Progenitor cell of endocrine pancreas (in vitro differentiated cells): ENCODE measurements around the gene KCNJ9. TPM values are rescaled to one million over a fixed set of nuclear protein-coding genes. Genes with fewer than 3 reads are reported as not detected.
"Not testable (repeated sequence)": the region's sequence is repeated elsewhere in the genome, so short reads cannot be mapped to it uniquely, and the experiment has no call there.

Experiments
- DNase-seq: peaks from one replicate; pipeline ENCODE4 v3.0.0; 2021; ENCODE audit warnings: low spot score; ENCODE audit not compliant: unreplicated experiment
- H3K27ac Mint-ChIP-seq: 2 replicates; pipeline ENCODE4 v1.8.0; 2021; ENCODE audit warnings: mild to moderate bottlenecking, moderate library complexity, mixed read lengths
- H3K27me3 Mint-ChIP-seq: 2 replicates; pipeline ENCODE4 v1.8.0; 2021; ENCODE audit warnings: mixed read lengths
- H3K36me3 Mint-ChIP-seq: 2 replicates; pipeline ENCODE4 v1.8.0; 2022; ENCODE audit warnings: mixed read lengths; ENCODE audit not compliant: insufficient read depth
- H3K4me1 Mint-ChIP-seq: 2 replicates; pipeline ENCODE4 v1.8.0; 2021; ENCODE audit warnings: low read depth, mixed read lengths
- H3K4me3 Mint-ChIP-seq: 2 replicates; pipeline ENCODE4 v1.8.0; 2021; ENCODE audit warnings: low read depth, mild to moderate bottlenecking, moderate library complexity, mixed read lengths
- H3K9me3 Mint-ChIP-seq: 2 replicates; pipeline ENCODE4 v1.8.0; 2021; ENCODE audit warnings: low read depth, mixed read lengths
- CTCF ChIP-seq: fragments of 200-600 bp; sonication (generic); IDR thresholded peaks from one replicate; pipeline ENCODE4 v1.5.0; 2021; ENCODE audit warnings: antibody characterized with exemption, mild to moderate bottlenecking; ENCODE audit not compliant: unreplicated experiment
- total RNA-seq: library from RNA; stranded (reverse); gene quantifications from 2 replicates; pipeline ENCODE4 v1.2.1, GENCODE V29; 2021

KCNJ9 gene
- total RNA-seq, 1 donor from 2014 or later, result not detected

GRCh38 chr1:160124705-160125478, 43.6 kb downstream of the KCNJ9 start:
- H3K4me1 Mint-ChIP-seq, result no peaks in the 10 kb centered on the region
- H3K27me3 Mint-ChIP-seq, result peaks cover 7% of the 10 kb centered on the region
- no peak for DNase-seq
- H3K4me3 Mint-ChIP-seq, result no peak overlapping the region
- H3K9me3 Mint-ChIP-seq, result no peaks in the 10 kb centered on the region
- no peak for TF ChIP-seq CTCF
- H3K27ac Mint-ChIP-seq, result no peak overlapping the region
- H3K36me3 Mint-ChIP-seq, result no peaks in the 10 kb centered on the region

- H3K9me3 Mint-ChIP-seq, result no peaks in the 10 kb centered on the region
- no peak overlapping the region for H3K27ac Mint-ChIP-seq
- DNase-seq, result no peak
- no peak overlapping the region for H3K4me3 Mint-ChIP-seq
- H3K4me1 Mint-ChIP-seq, result peaks cover under 1% of the 10 kb centered on the region
- H3K27me3 Mint-ChIP-seq, result peaks cover 3% of the 10 kb centered on the region
- no peaks in the 10 kb centered on the region for H3K36me3 Mint-ChIP-seq
- no peak for TF ChIP-seq CTCF
Measured at GRCh38 chr1:160125746-160126145, 44.4 kb downstream of the KCNJ9 start.

GRCh38 chr1:160126342-160126741, 45.0 kb downstream of the KCNJ9 start:
- not testable (repeated sequence) for H3K4me3 Mint-ChIP-seq, DNase-seq, H3K4me1 Mint-ChIP-seq, H3K36me3 Mint-ChIP-seq, H3K9me3 Mint-ChIP-seq, H3K27ac Mint-ChIP-seq, H3K27me3 Mint-ChIP-seq

- TF ChIP-seq CTCF, result no peak
- Mint-ChIP-seq H3K27me3 (peaks cover 4% of the 10 kb centered on the region), H3K36me3 (no peaks in the 10 kb centered on the region), H3K9me3 (no peaks in the 10 kb centered on the region), H3K27ac (no peak overlapping the region), H3K4me3 (no peak overlapping the region), H3K4me1 (peaks cover 3% of the 10 kb centered on the region)
- DNase-seq, result no peak
Measured at GRCh38 chr1:160127381-160127780, 46.0 kb downstream of the KCNJ9 start.

- TF ChIP-seq CTCF, result no peak
- DNase-seq, result no peak
- Mint-ChIP-seq H3K27me3 (peaks cover 10% of the 10 kb centered on the region), H3K4me3 (no peak overlapping the region), H3K9me3 (no peaks in the 10 kb centered on the region), H3K27ac (no peak overlapping the region), H3K4me1 (peaks cover 3% of the 10 kb centered on the region), H3K36me3 (no peaks in the 10 kb centered on the region)
Measured at GRCh38 chr1:160127865-160128523, 46.7 kb downstream of the KCNJ9 start.

- H3K36me3 Mint-ChIP-seq, result no peaks in the 10 kb centered on the region
- DNase-seq, result no peak
- no peaks in the 10 kb centered on the region for H3K9me3 Mint-ChIP-seq
- H3K4me1 Mint-ChIP-seq, result peaks cover 3% of the 10 kb centered on the region
- H3K27ac Mint-ChIP-seq, result no peak overlapping the region
- H3K4me3 Mint-ChIP-seq, result no peak overlapping the region
- H3K27me3 Mint-ChIP-seq, result peaks cover 11% of the 10 kb centered on the region
- TF ChIP-seq CTCF, result no peak
Measured at GRCh38 chr1:160128636-160129035, 47.3 kb downstream of the KCNJ9 start.
